HCT116 (cell line): ENCODE measurements around the gene PSMA6.

Experiments used
- CEBPB ChIP-seq: IDR thresholded peaks from 2 replicates; pipeline ENCODE4 v1.6.1; 2012; ENCODE audit warnings: low read depth
- EZH2 ChIP-seq: fragments of 200-600 bp; sonication (generic); IDR thresholded peaks from 2 replicates; pipeline ENCODE4 v1.6.1; 2017; ENCODE audit warnings: antibody characterized with exemption, mixed run types
- EZH2phosphoT487 ChIP-seq: fragments of 200-600 bp; IDR thresholded peaks from 2 replicates; pipeline ENCODE4 v1.6.1; 2018; ENCODE audit warnings: antibody characterized with exemption, borderline replicate concordance
- POLR2A ChIP-seq: IDR thresholded peaks from 2 replicates; pipeline ENCODE4 v1.7.0; 2011; ENCODE audit warnings: borderline replicate concordance; ENCODE audit not compliant: insufficient read depth, insufficient read length; ENCODE audit errors: extremely low read depth
- POLR2AphosphoS5 ChIP-seq: IDR thresholded peaks from 2 replicates; pipeline ENCODE4 v1.6.1; 2011; ENCODE audit warnings: mild to moderate bottlenecking, low read depth, low read length, moderate library complexity
- ZNF274 ChIP-seq: fragments of 200-500 bp; sonication (Bioruptor generic); IDR thresholded peaks from 2 replicates; pipeline ENCODE4 v1.6.1; 2014; ENCODE audit warnings: mild to moderate bottlenecking, low read depth, low read length, inconsistent platforms
- TF ChIP-seq, protein P1 (sequence below), 3 experiments: fragments of 200-600 bp in 1 of 3; sonication (generic) in 1 of 3; IDR thresholded peaks in 2 of 3; conservative IDR thresholded peaks in 1 of 3; 2 replicates each; pipeline ENCODE4 v1.5.1; 2012 to 2017; ENCODE audit warnings: low read depth in 2 of 3, low read length in 2 of 3, antibody characterized with exemption in 1 of 3, borderline replicate concordance in 1 of 3, control low read depth in 1 of 3, mild to moderate bottlenecking in 1 of 3, mixed read lengths in 1 of 3, mixed run types in 1 of 3, moderate library complexity in 1 of 3; ENCODE audit not compliant: insufficient read depth in 1 of 3
- TF ChIP-seq, protein P2 (sequence below): IDR thresholded peaks from 2 replicates; pipeline ENCODE4 v1.6.1; 2012; ENCODE audit warnings: low read depth
- TF ChIP-seq, protein P3 (sequence below): IDR thresholded peaks from 2 replicates; pipeline ENCODE4 v1.6.1; 2011; ENCODE audit warnings: mild to moderate bottlenecking, low read length, moderate library complexity; ENCODE audit not compliant: insufficient replicate concordance; ENCODE audit errors: extremely low read depth

DNA sequence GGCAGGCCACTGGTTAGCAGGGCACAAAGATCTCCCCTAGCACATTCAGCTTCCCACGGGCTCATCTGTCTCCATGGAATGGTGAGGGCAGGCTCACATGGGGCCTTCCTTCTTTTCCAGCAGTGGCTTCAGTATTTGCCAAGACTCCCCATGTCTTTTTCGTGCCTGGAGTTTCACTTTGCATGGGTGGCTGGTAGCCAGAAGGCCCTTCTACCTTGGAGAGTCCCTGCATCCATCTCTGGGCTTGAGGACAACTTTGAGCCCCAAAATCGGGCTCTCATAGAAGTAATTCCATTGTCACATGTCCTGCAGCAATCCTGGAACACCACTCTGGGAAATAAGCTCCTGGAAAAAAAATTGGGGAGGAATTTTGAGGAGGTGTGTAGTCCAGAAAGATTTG lies 70.3 kb downstream of the PSMA6 start:
- TF ChIP-seq, protein P1, sequence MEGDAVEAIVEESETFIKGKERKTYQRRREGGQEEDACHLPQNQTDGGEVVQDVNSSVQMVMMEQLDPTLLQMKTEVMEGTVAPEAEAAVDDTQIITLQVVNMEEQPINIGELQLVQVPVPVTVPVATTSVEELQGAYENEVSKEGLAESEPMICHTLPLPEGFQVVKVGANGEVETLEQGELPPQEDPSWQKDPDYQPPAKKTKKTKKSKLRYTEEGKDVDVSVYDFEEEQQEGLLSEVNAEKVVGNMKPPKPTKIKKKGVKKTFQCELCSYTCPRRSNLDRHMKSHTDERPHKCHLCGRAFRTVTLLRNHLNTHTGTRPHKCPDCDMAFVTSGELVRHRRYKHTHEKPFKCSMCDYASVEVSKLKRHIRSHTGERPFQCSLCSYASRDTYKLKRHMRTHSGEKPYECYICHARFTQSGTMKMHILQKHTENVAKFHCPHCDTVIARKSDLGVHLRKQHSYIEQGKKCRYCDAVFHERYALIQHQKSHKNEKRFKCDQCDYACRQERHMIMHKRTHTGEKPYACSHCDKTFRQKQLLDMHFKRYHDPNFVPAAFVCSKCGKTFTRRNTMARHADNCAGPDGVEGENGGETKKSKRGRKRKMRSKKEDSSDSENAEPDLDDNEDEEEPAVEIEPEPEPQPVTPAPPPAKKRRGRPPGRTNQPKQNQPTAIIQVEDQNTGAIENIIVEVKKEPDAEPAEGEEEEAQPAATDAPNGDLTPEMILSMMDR (IDR thresholded peaks at IDR 0.05 in 2 of 3, conservative IDR thresholded peaks at IDR 0.05 in 1 of 3; ENCODE audit: borderline replicate concordance in 1 of 3, insufficient read depth in 1 of 3, low read depth in 2 of 3, low read length in 2 of 3), result no peak
- TF ChIP-seq EZH2 (no peak), POLR2A (no peak), EZH2phosphoT487 (no peak), ZNF274 (no peak), CEBPB (no peak), POLR2AphosphoS5 (no peak)
- TF ChIP-seq, protein P2, sequence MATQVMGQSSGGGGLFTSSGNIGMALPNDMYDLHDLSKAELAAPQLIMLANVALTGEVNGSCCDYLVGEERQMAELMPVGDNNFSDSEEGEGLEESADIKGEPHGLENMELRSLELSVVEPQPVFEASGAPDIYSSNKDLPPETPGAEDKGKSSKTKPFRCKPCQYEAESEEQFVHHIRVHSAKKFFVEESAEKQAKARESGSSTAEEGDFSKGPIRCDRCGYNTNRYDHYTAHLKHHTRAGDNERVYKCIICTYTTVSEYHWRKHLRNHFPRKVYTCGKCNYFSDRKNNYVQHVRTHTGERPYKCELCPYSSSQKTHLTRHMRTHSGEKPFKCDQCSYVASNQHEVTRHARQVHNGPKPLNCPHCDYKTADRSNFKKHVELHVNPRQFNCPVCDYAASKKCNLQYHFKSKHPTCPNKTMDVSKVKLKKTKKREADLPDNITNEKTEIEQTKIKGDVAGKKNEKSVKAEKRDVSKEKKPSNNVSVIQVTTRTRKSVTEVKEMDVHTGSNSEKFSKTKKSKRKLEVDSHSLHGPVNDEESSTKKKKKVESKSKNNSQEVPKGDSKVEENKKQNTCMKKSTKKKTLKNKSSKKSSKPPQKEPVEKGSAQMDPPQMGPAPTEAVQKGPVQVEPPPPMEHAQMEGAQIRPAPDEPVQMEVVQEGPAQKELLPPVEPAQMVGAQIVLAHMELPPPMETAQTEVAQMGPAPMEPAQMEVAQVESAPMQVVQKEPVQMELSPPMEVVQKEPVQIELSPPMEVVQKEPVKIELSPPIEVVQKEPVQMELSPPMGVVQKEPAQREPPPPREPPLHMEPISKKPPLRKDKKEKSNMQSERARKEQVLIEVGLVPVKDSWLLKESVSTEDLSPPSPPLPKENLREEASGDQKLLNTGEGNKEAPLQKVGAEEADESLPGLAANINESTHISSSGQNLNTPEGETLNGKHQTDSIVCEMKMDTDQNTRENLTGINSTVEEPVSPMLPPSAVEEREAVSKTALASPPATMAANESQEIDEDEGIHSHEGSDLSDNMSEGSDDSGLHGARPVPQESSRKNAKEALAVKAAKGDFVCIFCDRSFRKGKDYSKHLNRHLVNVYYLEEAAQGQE, result no peak
- TF ChIP-seq, protein P3, sequence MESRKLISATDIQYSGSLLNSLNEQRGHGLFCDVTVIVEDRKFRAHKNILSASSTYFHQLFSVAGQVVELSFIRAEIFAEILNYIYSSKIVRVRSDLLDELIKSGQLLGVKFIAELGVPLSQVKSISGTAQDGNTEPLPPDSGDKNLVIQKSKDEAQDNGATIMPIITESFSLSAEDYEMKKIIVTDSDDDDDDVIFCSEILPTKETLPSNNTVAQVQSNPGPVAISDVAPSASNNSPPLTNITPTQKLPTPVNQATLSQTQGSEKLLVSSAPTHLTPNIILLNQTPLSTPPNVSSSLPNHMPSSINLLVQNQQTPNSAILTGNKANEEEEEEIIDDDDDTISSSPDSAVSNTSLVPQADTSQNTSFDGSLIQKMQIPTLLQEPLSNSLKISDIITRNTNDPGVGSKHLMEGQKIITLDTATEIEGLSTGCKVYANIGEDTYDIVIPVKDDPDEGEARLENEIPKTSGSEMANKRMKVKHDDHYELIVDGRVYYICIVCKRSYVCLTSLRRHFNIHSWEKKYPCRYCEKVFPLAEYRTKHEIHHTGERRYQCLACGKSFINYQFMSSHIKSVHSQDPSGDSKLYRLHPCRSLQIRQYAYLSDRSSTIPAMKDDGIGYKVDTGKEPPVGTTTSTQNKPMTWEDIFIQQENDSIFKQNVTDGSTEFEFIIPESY, result no peak
